ENCODE data around the gene DCUN1D1.

Gene DCUN1D1

GRCh38 chr3:182972387-182972786 is 8.0 kb downstream of the DCUN1D1 start:
- no peak for DNase-seq (ENCODE audit: low read depth)

- no peak for DNase-seq (ENCODE audit: low read depth)
Measured at GRCh38 chr3:182971637-182972036, 8.7 kb downstream of the DCUN1D1 start.

- DNase-seq (ENCODE audit: low read depth): no peak
Measured at GRCh38 chr3:182970811-182971418, 9.4 kb downstream of the DCUN1D1 start.

GRCh38 chr3:182969853-182970252 is 10.5 kb downstream of the DCUN1D1 start:
- no peak for DNase-seq (ENCODE audit: low read depth)

GRCh38 chr3:182969277-182969676 is 11.1 kb downstream of the DCUN1D1 start:
- DNase-seq (ENCODE audit: low read depth): no peak

- DNase-seq (ENCODE audit: low read depth): no peak
Measured at GRCh38 chr3:182967218-182968204, 12.8 kb downstream of the DCUN1D1 start.

GRCh38 chr3:182965861-182966366 is 14.4 kb downstream of the DCUN1D1 start:
- DNase-seq (ENCODE audit: low read depth): no peak

- no peak for DNase-seq (ENCODE audit: low read depth)
Measured at GRCh38 chr3:182964179-182964578, 16.2 kb downstream of the DCUN1D1 start.

GRCh38 chr3:182962166-182962565 is 18.2 kb downstream of the DCUN1D1 start:
- DNase-seq (ENCODE audit: low read depth): no peak

GRCh38 chr3:182959474-182960350 is 20.6 kb downstream of the DCUN1D1 start:
- no peak for DNase-seq (ENCODE audit: low read depth)

- no peak for DNase-seq (ENCODE audit: low read depth)
Measured at GRCh38 chr3:182957676-182958266, 22.6 kb downstream of the DCUN1D1 start.

- no peak for DNase-seq (ENCODE audit: low read depth)
Measured at GRCh38 chr3:182957226-182957625, 23.1 kb downstream of the DCUN1D1 start.

- DNase-seq (ENCODE audit: low read depth): no peak
Measured at GRCh38 chr3:182954553-182955235, 25.6 kb downstream of the DCUN1D1 start.

GRCh38 chr3:182949688-182950087 is 30.6 kb downstream of the DCUN1D1 start:
- DNase-seq (ENCODE audit: low read depth): no peak

- no peak for DNase-seq (ENCODE audit: low read depth)
Measured at GRCh38 chr3:182948305-182948704, 32.0 kb downstream of the DCUN1D1 start.

GRCh38 chr3:182947888-182948287 is 32.5 kb downstream of the DCUN1D1 start:
- no peak for DNase-seq (ENCODE audit: low read depth)

GRCh38 chr3:182941719-182942118 is 38.6 kb downstream of the DCUN1D1 start:
- DNase-seq (ENCODE audit: low read depth): no peak

- no peak for DNase-seq (ENCODE audit: low read depth)
Measured at GRCh38 chr3:182940266-182940808, 40.0 kb downstream of the DCUN1D1 start.

GRCh38 chr3:182937293-182938051 is 42.9 kb downstream of the DCUN1D1 start:
- DNase-seq (ENCODE audit: low read depth): no peak

GRCh38 chr3:182936918-182937285 is 43.4 kb downstream of the DCUN1D1 start:
- no peak for DNase-seq (ENCODE audit: low read depth)
